Endothelial cell of umbilical vein (primary cell): Measurements from ENCODE around the gene SPACA9. TPM values are rescaled to one million over a fixed set of nuclear protein-coding genes. Genes with fewer than 3 reads are reported as not detected.

Experiments
- BruUV-seq: library from RNA; stranded (reverse); fragments of 400-500 nt; replicated peaks from 2 replicates; lab custom pipeline; 2021; lab: Mats Ljungman, UMichigan
- CTCF ChIA-PET: fragments of 300-600, 350-600 bp; sonication (Branson Sonifier 250); formaldehyde crosslinking; loops from one replicate; lab custom pipeline; 2021; ENCODE audit warnings: antibody characterized with exemption, inconsistent platforms; lab: Charles Lee
- POLR2A ChIA-PET: fragments of 300-600, 350-600 bp; sonication (Branson Sonifier 250); formaldehyde crosslinking; loops from one replicate; lab custom pipeline; 2021; ENCODE audit warnings: antibody characterized with exemption, inconsistent platforms; lab: Charles Lee
- DNase-seq: peaks from one replicate; pipeline ENCODE4 v3.0.0-alpha.2; 2011; ENCODE audit warnings: low read depth, low spot score
- FAIRE-seq: peaks from 2 replicates; lab custom pipeline; 2011; peaks lifted over from hg19 to GRCh38; lab: Jason Lieb, UNC
- H2AFZ ChIP-seq: 2 replicates; pipeline ENCODE4 v1.6.0; 2012; ENCODE audit warnings: low read depth, low read length, control low read depth, inconsistent platforms
- H3K27ac ChIP-seq: 2 replicates; pipeline ENCODE4 v1.5.1; 2011; ENCODE audit warnings: low read depth, mild to moderate bottlenecking, control low read depth, low read length, moderate library complexity; ENCODE audit not compliant: insufficient read depth
- H3K27me3 ChIP-seq, 2 experiments: 2 replicates each; pipeline versions ENCODE4 v1.6.0 to v1.6.1; 2011; ENCODE audit warnings: low read length in 2 of 2, mixed read lengths in 1 of 2; ENCODE audit not compliant: control insufficient read depth in 2 of 2, insufficient read depth in 2 of 2
- H3K36me3 ChIP-seq, 2 experiments: 2 replicates in 1 of 2; 3 replicates in 1 of 2; pipeline ENCODE4 v1.5.1; 2011; ENCODE audit warnings: low read length in 2 of 2, mild to moderate bottlenecking in 1 of 2, moderate library complexity in 1 of 2; ENCODE audit not compliant: control insufficient read depth in 2 of 2, insufficient read depth in 2 of 2; ENCODE audit errors: extremely low read depth in 1 of 2
- H3K4me1 ChIP-seq: 3 replicates; pipeline ENCODE4 v1.5.1; 2011; ENCODE audit warnings: mild to moderate bottlenecking, low read length; ENCODE audit not compliant: control insufficient read depth, insufficient read depth; ENCODE audit errors: extremely low read depth
- H3K4me2 ChIP-seq: 2 replicates; pipeline ENCODE4 v1.6.1; 2011; ENCODE audit warnings: low read length, control low read depth, mixed read lengths; ENCODE audit not compliant: insufficient read depth
- H3K4me3 ChIP-seq, 3 experiments: fragments of 200-600 bp in 1 of 3; sonication (generic), shearing (Covaris generic) in 1 of 3; replicated peaks in 1 of 3; 2 replicates each; pipeline ENCODE4 v1.5.1; 2011 to 2016; ENCODE audit warnings: control low read depth in 3 of 3, low read length in 3 of 3, mild to moderate bottlenecking in 2 of 3, inconsistent platforms in 1 of 3, low read depth in 1 of 3, moderate library complexity in 1 of 3; ENCODE audit not compliant: insufficient read depth in 1 of 3
- H3K79me2 ChIP-seq: 2 replicates; pipeline ENCODE4 v1.6.0; 2012; ENCODE audit warnings: low read length, inconsistent platforms; ENCODE audit not compliant: control insufficient read depth, insufficient read depth
- H3K9ac ChIP-seq: replicated peaks from 2 replicates; pipeline ENCODE3; 2011; ENCODE audit warnings: low read length, control low read depth; ENCODE audit not compliant: insufficient read depth; ENCODE audit errors: extremely low read depth
- H3K9me1 ChIP-seq: replicated peaks from 3 replicates; pipeline ENCODE4 v1.6.0; 2011; ENCODE audit warnings: mild to moderate bottlenecking, low read length; ENCODE audit not compliant: control insufficient read depth, insufficient read depth; ENCODE audit errors: extremely low read depth
- H3K9me3 ChIP-seq: replicated peaks from 2 replicates; pipeline ENCODE4 v1.5.1; 2012; ENCODE audit warnings: low read length, inconsistent platforms; ENCODE audit not compliant: control insufficient read depth, insufficient read depth
- H4K20me1 ChIP-seq: replicated peaks from 2 replicates; pipeline ENCODE3; 2011; ENCODE audit warnings: mild to moderate bottlenecking, low read length; ENCODE audit not compliant: control insufficient read depth, insufficient read depth; ENCODE audit errors: extremely low read depth
- EZH2 ChIP-seq: IDR thresholded peaks from 2 replicates; pipeline ENCODE4 v1.6.1; 2012; ENCODE audit warnings: borderline replicate concordance, low read depth, mild to moderate bottlenecking, moderate library complexity, low read length, inconsistent platforms; ENCODE audit not compliant: severe bottlenecking
- FOS ChIP-seq: IDR thresholded peaks from 2 replicates; pipeline ENCODE4 v1.6.1; 2011; ENCODE audit warnings: mild to moderate bottlenecking, low read length, moderate library complexity, borderline replicate concordance; ENCODE audit not compliant: insufficient read depth
- GATA2 ChIP-seq: IDR thresholded peaks from 2 replicates; pipeline ENCODE4 v1.7.0; 2011; ENCODE audit warnings: low read depth, mild to moderate bottlenecking, moderate library complexity, mixed read lengths, low read length; ENCODE audit not compliant: insufficient read length, insufficient read depth
- JUN ChIP-seq: IDR thresholded peaks from 2 replicates; pipeline ENCODE4 v1.6.1; 2011; ENCODE audit warnings: borderline replicate concordance, low read depth; ENCODE audit not compliant: insufficient read length, insufficient read depth
- MYC ChIP-seq: IDR thresholded peaks from one replicate; pipeline ENCODE4 v1.6.1; 2011; ENCODE audit warnings: mild to moderate bottlenecking, low read depth, low read length
- POLR2A ChIP-seq: IDR thresholded peaks from 2 replicates; pipeline ENCODE4 v1.6.1; 2012; ENCODE audit warnings: low read depth, mild to moderate bottlenecking, control low read depth, low read length
- POLR2AphosphoS5 ChIP-seq: IDR thresholded peaks from 2 replicates; pipeline ENCODE4 v1.6.1; 2012; ENCODE audit warnings: low read depth, mild to moderate bottlenecking, control low read depth, low read length, moderate library complexity; ENCODE audit not compliant: insufficient read depth
- dilution Hi-C: fragments of 300-500 bp; cut with MboI; formaldehyde crosslinking; loops from one replicate; pipeline ENCODE4 v1.15.0; 2019; ENCODE audit warnings: low sequenced_read_pairs; ENCODE audit not compliant: extremely low pct_ligation_motif_present
- intact Hi-C: fragments of 100-400 bp; cut with micrococcal nuclease; formaldehyde crosslinking; loops from one replicate; pipeline ENCODE4 v1.10.0; 2022
- polyA plus RNA-seq, 4 experiments: library from polyadenylated mRNA; depleted of rRNA in 3 of 4; stranded (reverse) in 3 of 4; unstranded in 1 of 4; fragments of >200 nt; gene quantifications; 2 replicates each; pipeline versions ENCODE4 v1.2.1 to v1.2.3, GENCODE V29; 2011 to 2012; ENCODE audit warnings: missing spikeins in 1 of 4
- total RNA-seq: library from RNA; stranded (reverse); gene quantifications from 2 replicates; pipeline ENCODE4 v1.2.3, GENCODE V29; 2021
- TF ChIP-seq, protein P1 (sequence below), 2 donors: IDR thresholded peaks; 1 replicate in 1 of 2; 2 replicates in 1 of 2; pipeline ENCODE4 v1.5.1; 2011; ENCODE audit warnings: low read length in 2 of 2, mild to moderate bottlenecking in 2 of 2, moderate library complexity in 2 of 2, control low read depth in 1 of 2, inconsistent platforms in 1 of 2, low read depth in 1 of 2; ENCODE audit not compliant: insufficient read depth in 1 of 2; ENCODE audit errors: extremely low read depth in 1 of 2

Gene SPACA9
- total and polyA plus RNA-seq, 2 donors (not counting 3 experiments of a cell fraction or from before 2014, with no cell fraction given) = 2.6 to 3.6 TPM

DNA sequence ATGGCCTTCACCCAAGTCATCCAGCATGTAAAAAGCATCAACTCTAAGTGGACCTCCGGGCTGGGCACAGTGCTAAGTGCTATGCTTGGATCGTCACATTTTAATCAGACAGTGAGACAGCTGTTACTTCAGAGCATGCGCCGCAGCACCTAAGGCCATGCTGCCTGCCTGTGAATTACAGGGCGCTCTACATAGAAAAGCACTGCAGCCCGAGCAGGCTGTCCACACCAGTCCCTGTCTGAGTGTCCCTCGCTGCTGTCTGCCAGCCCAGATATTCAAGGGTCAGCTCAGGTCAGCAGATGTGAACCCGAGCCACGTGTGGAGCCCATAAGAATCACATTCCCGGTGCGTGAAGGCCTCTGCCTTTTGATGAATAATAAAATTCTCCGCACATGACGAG lies 37.7 kb upstream of the SPACA9 start:
- Histone ChIP-seq H3K9me1 (no peaks in the 10 kb centered on the region), H3K4me3 (no peak overlapping the region), H3K36me3 (no peaks in the 10 kb centered on the region), H3K27ac (no peak overlapping the region), H3K4me2 (no peak overlapping the region), H3K79me2 (no peaks in the 10 kb centered on the region), H3K9me3 (no peaks in the 10 kb centered on the region), H3K9ac (no peak overlapping the region), H3K4me1 (no peaks in the 10 kb centered on the region), H4K20me1 (no peaks in the 10 kb centered on the region), H2AFZ (no peak overlapping the region), H3K27me3 (no peaks in the 10 kb centered on the region)
- TF ChIP-seq POLR2A (no peak), FOS (no peak), JUN (no peak), GATA2 (no peak), MYC (no peak), POLR2AphosphoS5 (no peak), EZH2 (no peak)
- TF ChIP-seq, protein P1, sequence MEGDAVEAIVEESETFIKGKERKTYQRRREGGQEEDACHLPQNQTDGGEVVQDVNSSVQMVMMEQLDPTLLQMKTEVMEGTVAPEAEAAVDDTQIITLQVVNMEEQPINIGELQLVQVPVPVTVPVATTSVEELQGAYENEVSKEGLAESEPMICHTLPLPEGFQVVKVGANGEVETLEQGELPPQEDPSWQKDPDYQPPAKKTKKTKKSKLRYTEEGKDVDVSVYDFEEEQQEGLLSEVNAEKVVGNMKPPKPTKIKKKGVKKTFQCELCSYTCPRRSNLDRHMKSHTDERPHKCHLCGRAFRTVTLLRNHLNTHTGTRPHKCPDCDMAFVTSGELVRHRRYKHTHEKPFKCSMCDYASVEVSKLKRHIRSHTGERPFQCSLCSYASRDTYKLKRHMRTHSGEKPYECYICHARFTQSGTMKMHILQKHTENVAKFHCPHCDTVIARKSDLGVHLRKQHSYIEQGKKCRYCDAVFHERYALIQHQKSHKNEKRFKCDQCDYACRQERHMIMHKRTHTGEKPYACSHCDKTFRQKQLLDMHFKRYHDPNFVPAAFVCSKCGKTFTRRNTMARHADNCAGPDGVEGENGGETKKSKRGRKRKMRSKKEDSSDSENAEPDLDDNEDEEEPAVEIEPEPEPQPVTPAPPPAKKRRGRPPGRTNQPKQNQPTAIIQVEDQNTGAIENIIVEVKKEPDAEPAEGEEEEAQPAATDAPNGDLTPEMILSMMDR (IDR thresholded peaks at IDR 0.05; ENCODE audit: extremely low read depth in 1 of 2, insufficient read depth in 1 of 2, low read depth in 1 of 2, low read length in 2 of 2) = no peak
- intact Hi-C loops = no loop called here
- FAIRE-seq (no peak), DNase-seq (no peak)
- BruUV-seq = no TSS peak
- POLR2A ChIA-PET = no interaction called here
- CTCF ChIA-PET = no interaction called here
- dilution Hi-C loops = no loop called here
